ENCODE results near the gene LGALS7. TPM values are rescaled to one million over a fixed set of nuclear protein-coding genes. Genes with fewer than 3 reads are reported as not detected.

LGALS7 gene
- total and polyA plus RNA-seq, 2 of the 8 experiments (the other 6 are each of a cell fraction or from before 2014, with no cell fraction given) = 0.32 TPM; not detected in 1

DNA sequence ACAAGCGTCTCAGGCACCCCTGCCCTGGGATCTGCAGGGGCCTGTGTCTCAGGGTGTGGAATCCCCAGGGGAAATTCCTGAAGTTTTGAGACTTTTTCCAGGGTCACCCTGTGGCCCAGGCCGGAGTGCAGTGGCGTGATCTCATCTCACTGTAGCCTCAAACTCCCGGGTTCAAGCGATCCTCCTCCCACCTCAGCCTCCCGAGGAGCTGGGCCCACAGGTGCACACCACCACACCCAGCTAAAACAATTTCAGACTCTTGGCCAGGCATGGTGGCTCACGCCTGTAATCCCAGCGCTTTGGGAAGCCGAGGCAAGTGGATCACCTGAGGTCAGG is 33.1 kb downstream of the LGALS7 start (continued):
- TF ChIP-seq, protein P1, sequence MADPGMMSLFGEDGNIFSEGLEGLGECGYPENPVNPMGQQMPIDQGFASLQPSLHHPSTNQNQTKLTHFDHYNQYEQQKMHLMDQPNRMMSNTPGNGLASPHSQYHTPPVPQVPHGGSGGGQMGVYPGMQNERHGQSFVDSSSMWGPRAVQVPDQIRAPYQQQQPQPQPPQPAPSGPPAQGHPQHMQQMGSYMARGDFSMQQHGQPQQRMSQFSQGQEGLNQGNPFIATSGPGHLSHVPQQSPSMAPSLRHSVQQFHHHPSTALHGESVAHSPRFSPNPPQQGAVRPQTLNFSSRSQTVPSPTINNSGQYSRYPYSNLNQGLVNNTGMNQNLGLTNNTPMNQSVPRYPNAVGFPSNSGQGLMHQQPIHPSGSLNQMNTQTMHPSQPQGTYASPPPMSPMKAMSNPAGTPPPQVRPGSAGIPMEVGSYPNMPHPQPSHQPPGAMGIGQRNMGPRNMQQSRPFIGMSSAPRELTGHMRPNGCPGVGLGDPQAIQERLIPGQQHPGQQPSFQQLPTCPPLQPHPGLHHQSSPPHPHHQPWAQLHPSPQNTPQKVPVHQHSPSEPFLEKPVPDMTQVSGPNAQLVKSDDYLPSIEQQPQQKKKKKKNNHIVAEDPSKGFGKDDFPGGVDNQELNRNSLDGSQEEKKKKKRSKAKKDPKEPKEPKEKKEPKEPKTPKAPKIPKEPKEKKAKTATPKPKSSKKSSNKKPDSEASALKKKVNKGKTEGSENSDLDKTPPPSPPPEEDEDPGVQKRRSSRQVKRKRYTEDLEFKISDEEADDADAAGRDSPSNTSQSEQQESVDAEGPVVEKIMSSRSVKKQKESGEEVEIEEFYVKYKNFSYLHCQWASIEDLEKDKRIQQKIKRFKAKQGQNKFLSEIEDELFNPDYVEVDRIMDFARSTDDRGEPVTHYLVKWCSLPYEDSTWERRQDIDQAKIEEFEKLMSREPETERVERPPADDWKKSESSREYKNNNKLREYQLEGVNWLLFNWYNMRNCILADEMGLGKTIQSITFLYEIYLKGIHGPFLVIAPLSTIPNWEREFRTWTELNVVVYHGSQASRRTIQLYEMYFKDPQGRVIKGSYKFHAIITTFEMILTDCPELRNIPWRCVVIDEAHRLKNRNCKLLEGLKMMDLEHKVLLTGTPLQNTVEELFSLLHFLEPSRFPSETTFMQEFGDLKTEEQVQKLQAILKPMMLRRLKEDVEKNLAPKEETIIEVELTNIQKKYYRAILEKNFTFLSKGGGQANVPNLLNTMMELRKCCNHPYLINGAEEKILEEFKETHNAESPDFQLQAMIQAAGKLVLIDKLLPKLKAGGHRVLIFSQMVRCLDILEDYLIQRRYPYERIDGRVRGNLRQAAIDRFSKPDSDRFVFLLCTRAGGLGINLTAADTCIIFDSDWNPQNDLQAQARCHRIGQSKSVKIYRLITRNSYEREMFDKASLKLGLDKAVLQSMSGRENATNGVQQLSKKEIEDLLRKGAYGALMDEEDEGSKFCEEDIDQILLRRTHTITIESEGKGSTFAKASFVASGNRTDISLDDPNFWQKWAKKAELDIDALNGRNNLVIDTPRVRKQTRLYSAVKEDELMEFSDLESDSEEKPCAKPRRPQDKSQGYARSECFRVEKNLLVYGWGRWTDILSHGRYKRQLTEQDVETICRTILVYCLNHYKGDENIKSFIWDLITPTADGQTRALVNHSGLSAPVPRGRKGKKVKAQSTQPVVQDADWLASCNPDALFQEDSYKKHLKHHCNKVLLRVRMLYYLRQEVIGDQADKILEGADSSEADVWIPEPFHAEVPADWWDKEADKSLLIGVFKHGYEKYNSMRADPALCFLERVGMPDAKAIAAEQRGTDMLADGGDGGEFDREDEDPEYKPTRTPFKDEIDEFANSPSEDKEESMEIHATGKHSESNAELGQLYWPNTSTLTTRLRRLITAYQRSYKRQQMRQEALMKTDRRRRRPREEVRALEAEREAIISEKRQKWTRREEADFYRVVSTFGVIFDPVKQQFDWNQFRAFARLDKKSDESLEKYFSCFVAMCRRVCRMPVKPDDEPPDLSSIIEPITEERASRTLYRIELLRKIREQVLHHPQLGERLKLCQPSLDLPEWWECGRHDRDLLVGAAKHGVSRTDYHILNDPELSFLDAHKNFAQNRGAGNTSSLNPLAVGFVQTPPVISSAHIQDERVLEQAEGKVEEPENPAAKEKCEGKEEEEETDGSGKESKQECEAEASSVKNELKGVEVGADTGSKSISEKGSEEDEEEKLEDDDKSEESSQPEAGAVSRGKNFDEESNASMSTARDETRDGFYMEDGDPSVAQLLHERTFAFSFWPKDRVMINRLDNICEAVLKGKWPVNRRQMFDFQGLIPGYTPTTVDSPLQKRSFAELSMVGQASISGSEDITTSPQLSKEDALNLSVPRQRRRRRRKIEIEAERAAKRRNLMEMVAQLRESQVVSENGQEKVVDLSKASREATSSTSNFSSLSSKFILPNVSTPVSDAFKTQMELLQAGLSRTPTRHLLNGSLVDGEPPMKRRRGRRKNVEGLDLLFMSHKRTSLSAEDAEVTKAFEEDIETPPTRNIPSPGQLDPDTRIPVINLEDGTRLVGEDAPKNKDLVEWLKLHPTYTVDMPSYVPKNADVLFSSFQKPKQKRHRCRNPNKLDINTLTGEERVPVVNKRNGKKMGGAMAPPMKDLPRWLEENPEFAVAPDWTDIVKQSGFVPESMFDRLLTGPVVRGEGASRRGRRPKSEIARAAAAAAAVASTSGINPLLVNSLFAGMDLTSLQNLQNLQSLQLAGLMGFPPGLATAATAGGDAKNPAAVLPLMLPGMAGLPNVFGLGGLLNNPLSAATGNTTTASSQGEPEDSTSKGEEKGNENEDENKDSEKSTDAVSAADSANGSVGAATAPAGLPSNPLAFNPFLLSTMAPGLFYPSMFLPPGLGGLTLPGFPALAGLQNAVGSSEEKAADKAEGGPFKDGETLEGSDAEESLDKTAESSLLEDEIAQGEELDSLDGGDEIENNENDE (IDR thresholded peaks at IDR 0.05; ENCODE audit: insufficient replicate concordance, low read length) = no peak
- no peak for TF ChIP-seq CEBPB (IDR thresholded peaks at IDR 0.05; ENCODE audit: low read depth, low read length)
- TF ChIP-seq NANOG (IDR thresholded peaks at IDR 0.05; ENCODE audit: insufficient read depth, low read depth, low read length, poor library complexity, severe bottlenecking) = no peak
- TF ChIP-seq SRF (IDR thresholded peaks at IDR 0.05; ENCODE audit: low read depth, low read length) = no peak
- TF ChIP-seq RFX5 (IDR thresholded peaks at IDR 0.05; ENCODE audit: borderline replicate concordance, low read depth, low read length) = no peak
- no peak for TF ChIP-seq CTBP2 (IDR thresholded peaks at IDR 0.05; ENCODE audit: borderline replicate concordance, insufficient read depth, insufficient read length, low read length)
- TF ChIP-seq RBBP5 (IDR thresholded peaks at IDR 0.05; ENCODE audit: borderline replicate concordance, low read depth, low read length) = no peak
- no peak for TF ChIP-seq EGR1 (IDR thresholded peaks at IDR 0.05; ENCODE audit: borderline replicate concordance, low read depth, low read length)
- TF ChIP-seq BACH1 (IDR thresholded peaks at IDR 0.05; ENCODE audit: low read length) = no peak
- no peak for TF ChIP-seq SIN3A (conservative IDR thresholded peaks at IDR 0.05 in 1 of 2, IDR thresholded peaks at IDR 0.05 in 1 of 2; ENCODE audit: low read depth in 1 of 2, low read length in 2 of 2)
- TF ChIP-seq HDAC2 (IDR thresholded peaks at IDR 0.05; ENCODE audit: borderline replicate concordance in 1 of 2, low read depth in 2 of 2, low read length in 2 of 2) = no peak
- TF ChIP-seq TEAD4 (IDR thresholded peaks at IDR 0.05; ENCODE audit: low read depth, low read length) = no peak

All from H1 (cell line).